Right atrium auricular region (tissue), 2 donors: ENCODE measurements around the gene SLC26A6. TPM values are rescaled to one million over a fixed set of nuclear protein-coding genes. Genes with fewer than 3 reads are reported as not detected.
A peak's percentile ranks its signal among the peaks of the same experiment; 100 is the strongest.

Experiments
- DNase-seq: peaks from one replicate; pipeline ENCODE4 v3.0.0-alpha.2; 2019; ENCODE audit warnings: low spot score
- H3K27ac ChIP-seq, 2 donors: fragments of 200-600 bp; sonication (generic); 1 replicate in 1 of 2; 2 replicates in 1 of 2; pipeline ENCODE4 v1.5.1; 2016 to 2019
- H3K27me3 ChIP-seq, 2 donors: fragments of 200-600 bp; sonication (generic); one replicate each; pipeline versions ENCODE4 v1.5.1 to v1.6.0; 2017 to 2019
- H3K36me3 ChIP-seq: fragments of 200-600 bp; sonication (generic); one replicate; pipeline ENCODE4 v1.5.1; 2016
- H3K4me1 ChIP-seq, 2 donors: fragments of 200-600 bp; sonication (generic); one replicate each; pipeline versions ENCODE4 v1.5.1 to v1.6.0; 2017 to 2019
- H3K4me3 ChIP-seq, 2 donors: fragments of 200-600 bp; sonication (generic); 1 replicate in 1 of 2; 2 replicates in 1 of 2; pipeline ENCODE4 v1.5.1; 2017 to 2019; ENCODE audit warnings: mild to moderate bottlenecking in 1 of 2, moderate library complexity in 1 of 2
- H3K9me3 ChIP-seq, 2 donors: fragments of 200-600 bp; sonication (generic); one replicate each; pipeline ENCODE4 v1.5.1; 2019
- CTCF ChIP-seq, 2 donors: fragments of 200-600 bp; sonication (generic); IDR thresholded peaks; one replicate each; pipeline ENCODE4 v1.5.1; 2019; ENCODE audit warnings: antibody characterized with exemption in 2 of 2
- total RNA-seq, 2 donors: library from RNA; depleted of rRNA; stranded (reverse); fragments of >200 nt; gene quantifications; one replicate each; pipeline ENCODE4 v1.1.0, GENCODE V29; 2016

Gene SLC26A6
- total RNA-seq, 2 donors from 2014 or later, result 9.6 to 10.1 TPM

- Histone ChIP-seq H3K27me3 (no peaks in the 10 kb centered on the region), H3K4me3 (peak overlapping the region; percentile 46 to 69), H3K36me3 (no peaks in the 10 kb centered on the region), H3K27ac (peak overlapping the region; percentile 68 to 70), H3K9me3 (no peaks in the 10 kb centered on the region), H3K4me1 (peaks cover 0 to 26% of the 10 kb centered on the region in 2 donors)
- TF ChIP-seq CTCF (IDR thresholded peaks at IDR 0.05), result peak; percentile 49 to 82
- DNase-seq, result peak; percentile 77
Observed at GRCh38 chr3:48656061-48656840, 21.0 kb upstream of the SLC26A6 start.

- no peak for TF ChIP-seq CTCF (IDR thresholded peaks at IDR 0.05)
- Histone ChIP-seq H3K36me3 (no peaks in the 10 kb centered on the region), H3K27me3 (no peaks in the 10 kb centered on the region), H3K4me3 (peak overlapping the region; percentile 46 to 69), H3K4me1 (peaks cover 0 to 20% of the 10 kb centered on the region in 2 donors), H3K9me3 (no peaks in the 10 kb centered on the region), H3K27ac (peak overlapping the region; percentile 68 to 70)
- no peak for DNase-seq
Observed at GRCh38 chr3:48655606-48656005, 20.3 kb upstream of the SLC26A6 start.

- no peaks in the 10 kb centered on the region for H3K36me3 ChIP-seq
- no peak overlapping the region for H3K27ac ChIP-seq
- H3K27me3 ChIP-seq, result no peaks in the 10 kb centered on the region
- no peak for DNase-seq
- H3K9me3 ChIP-seq, result no peaks in the 10 kb centered on the region
- no peak overlapping the region for H3K4me3 ChIP-seq
- TF ChIP-seq CTCF (IDR thresholded peaks at IDR 0.05), result no peak
- peaks cover 0 to 20% of the 10 kb centered on the region in 2 donors for H3K4me1 ChIP-seq
Observed at GRCh38 chr3:48655063-48655462, 19.8 kb upstream of the SLC26A6 start.

- H3K27ac ChIP-seq, result no peak overlapping the region
- no peaks in the 10 kb centered on the region for H3K9me3 ChIP-seq
- no peak overlapping the region for H3K4me3 ChIP-seq
- no peak for DNase-seq
- no peaks in the 10 kb centered on the region for H3K27me3 ChIP-seq
- peaks cover 0 to 20% of the 10 kb centered on the region in 2 donors for H3K4me1 ChIP-seq
- no peaks in the 10 kb centered on the region for H3K36me3 ChIP-seq
- no peak for TF ChIP-seq CTCF (IDR thresholded peaks at IDR 0.05)
Observed at GRCh38 chr3:48652923-48653715, 17.9 kb upstream of the SLC26A6 start.

GRCh38 chr3:48651771-48652170, 16.5 kb upstream of the SLC26A6 start:
- no peaks in the 10 kb centered on the region for H3K27me3 ChIP-seq
- no peak overlapping the region for H3K4me3 ChIP-seq
- DNase-seq, result no peak
- H3K4me1 ChIP-seq, result peaks cover 0 to 15% of the 10 kb centered on the region in 2 donors
- H3K36me3 ChIP-seq, result no peaks in the 10 kb centered on the region
- H3K9me3 ChIP-seq, result no peaks in the 10 kb centered on the region
- no peak for TF ChIP-seq CTCF (IDR thresholded peaks at IDR 0.05)
- no peak overlapping the region for H3K27ac ChIP-seq
